ENCODE measurements around the gene SLC39A3. TPM values are rescaled to one million over a fixed set of nuclear protein-coding genes. Genes with fewer than 3 reads are reported as not detected.

The SLC39A3 gene
- total RNA-seq, 1 donor from 2014 or later = 59.6 TPM

DNA sequence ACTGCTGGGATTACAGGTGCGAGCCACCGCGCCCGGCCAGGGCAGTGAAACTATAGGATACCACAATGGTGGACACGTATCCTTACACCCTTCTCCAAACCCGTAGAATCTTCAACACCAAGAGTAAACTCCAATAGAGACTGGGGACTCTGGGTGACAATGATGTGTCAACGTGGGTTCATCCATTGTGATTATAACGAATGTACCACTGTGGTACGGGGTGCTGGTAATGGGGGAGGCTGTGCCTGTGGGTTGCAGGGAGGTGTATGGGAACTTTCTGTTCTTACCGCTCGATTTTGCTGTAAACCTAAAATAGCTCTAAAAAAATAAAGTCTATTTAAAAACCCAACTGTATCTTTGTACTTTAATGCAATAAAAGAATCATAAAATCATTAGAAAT, 49.0 kb downstream of the SLC39A3 start:
- no peaks in the 10 kb centered on the region for H3K36me3 ChIP-seq (ENCODE audit: control insufficient read depth, insufficient read depth, low read length)
- no peak overlapping the region for H3K4me3 ChIP-seq (ENCODE audit: low read depth, low read length)
- no peak for TF ChIP-seq CTCF (IDR thresholded peaks at IDR 0.05; ENCODE audit: insufficient read depth, low read length, poor library complexity, severe bottlenecking)
- DNase-seq (ENCODE audit: low read depth) = no peak
- no peaks in the 10 kb centered on the region for H3K27me3 ChIP-seq (ENCODE audit: control insufficient read depth, insufficient read depth, low read length)

DNA sequence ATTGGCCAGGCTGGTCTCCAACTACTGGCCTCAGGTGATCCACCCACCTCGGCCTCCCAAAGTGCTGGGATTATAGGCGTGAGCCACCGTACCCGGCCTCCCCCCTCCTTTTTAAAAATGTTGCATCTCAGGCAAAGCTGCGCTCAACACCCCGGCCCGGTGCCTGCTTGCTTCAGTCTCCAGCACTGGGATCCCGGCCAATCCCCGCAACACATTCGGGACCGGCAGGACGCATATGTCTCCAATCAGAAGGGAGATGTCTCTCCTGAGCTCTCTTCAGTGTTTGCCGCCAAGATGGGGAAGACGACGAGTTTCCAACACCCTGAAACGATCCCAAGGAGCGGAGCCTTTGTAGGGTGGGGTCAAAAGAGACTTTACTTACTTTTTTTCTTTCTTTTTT, 53.5 kb downstream of the SLC39A3 start:
- no peak for TF ChIP-seq CTCF (IDR thresholded peaks at IDR 0.05; ENCODE audit: insufficient read depth, low read length, poor library complexity, severe bottlenecking)
- no peak overlapping the region for H3K4me3 ChIP-seq (ENCODE audit: low read depth, low read length)
- DNase-seq (ENCODE audit: low read depth) = no peak
- H3K27me3 ChIP-seq (ENCODE audit: control insufficient read depth, insufficient read depth, low read length) = peaks cover 3% of the 10 kb centered on the region
- no peaks in the 10 kb centered on the region for H3K36me3 ChIP-seq (ENCODE audit: control insufficient read depth, insufficient read depth, low read length)

- no peak for DNase-seq (ENCODE audit: low read depth)
- no peak for TF ChIP-seq CTCF (IDR thresholded peaks at IDR 0.05; ENCODE audit: insufficient read depth, low read length, poor library complexity, severe bottlenecking)
These were observed 54.6 kb downstream of the SLC39A3 start for GRCh38 chr19:2685204-2685704.

DNA sequence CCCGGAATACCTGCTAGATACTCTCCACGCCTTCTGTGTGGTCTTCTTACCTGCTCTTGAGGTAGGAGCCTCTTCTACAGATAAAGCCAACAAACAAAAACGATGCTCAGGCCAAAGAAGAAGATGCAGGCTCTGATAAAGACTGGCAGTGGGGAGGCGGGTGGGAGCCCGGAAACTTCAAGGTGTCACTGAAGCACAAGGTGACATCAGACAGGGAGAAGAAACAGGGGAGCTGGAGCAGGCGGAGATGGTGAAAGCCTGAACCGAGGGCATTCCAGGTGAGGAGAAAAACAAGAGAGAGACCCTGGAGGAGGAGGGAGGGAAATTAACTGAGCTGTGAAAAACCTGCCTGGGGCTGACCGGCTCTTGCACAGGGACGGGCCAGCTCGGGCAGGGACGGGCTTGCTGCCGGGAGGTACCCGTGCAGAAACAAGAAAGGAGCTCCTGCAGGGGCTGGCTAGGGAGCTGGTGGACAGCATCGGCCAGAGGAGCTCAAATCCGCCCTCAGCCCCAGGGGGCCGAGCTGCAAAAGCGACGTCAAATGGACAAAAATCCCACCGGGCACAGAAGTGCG, 56.3 kb downstream of the SLC39A3 start:
- peaks cover 3% of the 10 kb centered on the region for H3K27me3 ChIP-seq (ENCODE audit: control insufficient read depth, insufficient read depth, low read length)
- no peak for TF ChIP-seq CTCF (IDR thresholded peaks at IDR 0.05; ENCODE audit: insufficient read depth, low read length, poor library complexity, severe bottlenecking)
- H3K4me3 ChIP-seq (ENCODE audit: low read depth, low read length) = no peak overlapping the region
- DNase-seq (ENCODE audit: low read depth) = no peak
- H3K36me3 ChIP-seq (ENCODE audit: control insufficient read depth, insufficient read depth, low read length) = no peaks in the 10 kb centered on the region

More at GRCh38 chr19:2685204-2685704, 54.6 kb downstream of the SLC39A3 start:
- H3K27me3 ChIP-seq (ENCODE audit: control insufficient read depth, insufficient read depth, low read length) = peaks cover 3% of the 10 kb centered on the region
- H3K4me3 ChIP-seq (ENCODE audit: low read depth, low read length) = no peak overlapping the region
- H3K36me3 ChIP-seq (ENCODE audit: control insufficient read depth, insufficient read depth, low read length) = no peaks in the 10 kb centered on the region

Other genes starting within 250 kb of the SLC39A3 start
- gene GNG7, start 37.3 kb downstream of the SLC39A3 start, total RNA-seq = 0.21 and 0.33 TPM in 2 replicates
- gene DIRAS1, start 18.6 kb downstream of the SLC39A3 start, total RNA-seq = 3.1 and 5.3 TPM in 2 replicates
- 70.7 and 80.2 TPM in 2 replicates for gene SGTA, start 43.3 kb upstream of the SLC39A3 start, total RNA-seq
- gene THOP1, start 45.5 kb upstream of the SLC39A3 start, total RNA-seq = 79.0 and 85.9 TPM in 2 replicates
- 3.9 and 4.5 TPM in 2 replicates for gene ZNF554, start 79.9 kb upstream of the SLC39A3 start, total RNA-seq
- 5.9 and 7.4 TPM in 2 replicates for gene ZNF555, start 101.5 kb upstream of the SLC39A3 start, total RNA-seq
- 0.07 TPM in 1 of 2 replicates, not detected in the other for gene ZNF556, start 127.3 kb upstream of the SLC39A3 start, total RNA-seq
- 1.6 and 3.0 TPM in 2 replicates for gene ZNF57, start 160.9 kb upstream of the SLC39A3 start, total RNA-seq
- gene ZNF77, start 205.0 kb upstream of the SLC39A3 start, total RNA-seq = 3.1 and 5.0 TPM in 2 replicates
- 0.50 and 2.2 TPM in 2 replicates for gene TLE6, start 237.5 kb upstream of the SLC39A3 start, total RNA-seq

All from kidney epithelial cell (primary cell).